K562 (cell line): ENCODE results near the gene ZDHHC5. TPM values are rescaled to one million over a fixed set of nuclear protein-coding genes. Genes with fewer than 3 reads are reported as not detected.
A peak's percentile ranks its signal among the peaks of the same experiment; 100 is the strongest.

ENCODE experiments used
- CEBPB ChIP-seq: fragments of 450-650 bp; IDR thresholded peaks from 2 replicates; pipeline ENCODE4 v1.6.1; 2016; ENCODE audit warnings: missing genetic modification characterization, missing compliant biosample characterization
- HMGN3 ChIP-seq: IDR thresholded peaks from 2 replicates; pipeline ENCODE4 v1.6.1; 2011; ENCODE audit warnings: borderline replicate concordance, low read depth, mild to moderate bottlenecking, mixed read lengths, low read length; ENCODE audit not compliant: insufficient read length; ENCODE audit errors: extremely low read depth
- JUND ChIP-seq, 2 experiments: IDR thresholded peaks; 2 replicates in 1 of 2; 3 replicates in 1 of 2; pipeline ENCODE4 v1.6.1; 2011; ENCODE audit warnings: borderline replicate concordance in 2 of 2, low read depth in 2 of 2, low read length in 2 of 2, improper control_type of control experiment in 1 of 2, missing biosample characterization in 1 of 2, missing genetic modification characterization in 1 of 2, missing genetic modification reagents in 1 of 2
- LCOR ChIP-seq: sonication (generic); formaldehyde crosslinking; IDR thresholded peaks from 2 replicates; pipeline ENCODE4 v1.8.0; 2022; ENCODE audit warnings: mild to moderate bottlenecking, missing genetic modification reagents
- MCM5 ChIP-seq: fragments of 450-650 bp; IDR thresholded peaks from 2 replicates; pipeline ENCODE4 v1.6.1; 2016; ENCODE audit warnings: low read depth
- NCOA4 ChIP-seq: fragments of 450-650 bp; IDR thresholded peaks from 2 replicates; pipeline ENCODE4 v1.6.1; 2018; ENCODE audit warnings: mild to moderate bottlenecking; ENCODE audit not compliant: partially characterized antibody
- ZBTB11 ChIP-seq, 3 experiments: fragments of 200-800 bp in 1 of 3; fragments of 250-450 bp in 1 of 3; fragments of 450-650 bp in 1 of 3; sonication (Bioruptor Pico) in 1 of 3; sonication (Bioruptor generic) in 1 of 3; formaldehyde crosslinking in 1 of 3; IDR thresholded peaks; 2 replicates each; pipeline versions ENCODE4 v1.6.1 to v1.8.0; 2016 to 2022; ENCODE audit warnings: mild to moderate bottlenecking in 2 of 3, missing genetic modification characterization in 2 of 3, missing compliant biosample characterization in 1 of 3, moderate library complexity in 1 of 3
- ZEB2 ChIP-seq: fragments of 450-650 bp; IDR thresholded peaks from 2 replicates; pipeline ENCODE4 v1.6.1; 2016
- ZNF512 ChIP-seq: IDR thresholded peaks from 2 replicates; pipeline ENCODE4 v1.6.1; 2016; ENCODE audit warnings: missing genetic modification characterization, missing compliant biosample characterization
- ZNF592 ChIP-seq: fragments of 450-650 bp; IDR thresholded peaks from 2 replicates; pipeline ENCODE4 v1.6.1; 2017; ENCODE audit warnings: antibody characterized with exemption, mild to moderate bottlenecking
- polyA plus RNA-seq, 8 experiments: library from polyadenylated mRNA; depleted of rRNA in 4 of 8; stranded (reverse) in 5 of 8; unstranded in 3 of 8; fragments of >200 nt; fragmentation: Nextera tagmentation in 2 of 8; fragmentation: Illumina TruSeq in 1 of 8; extraction: Ambion mirVana in 2 of 8; extraction: Trizol in 1 of 8; gene quantifications; 2 replicates each; pipeline versions ENCODE4 v1.2.1 to v1.2.3, GENCODE V29; 2011 to 2014; ENCODE audit warnings: inconsistent platforms in 1 of 8, missing spikeins in 1 of 8
- total RNA-seq, 7 experiments: library from RNA; depleted of rRNA in 6 of 7; stranded (reverse); fragments of >200 nt in 6 of 7; fragmentation: Illumina TruSeq in 2 of 7; extraction: Trizol in 2 of 7; gene quantifications; 2 replicates each; pipeline versions ENCODE4 v1.2.1 to v1.2.3, GENCODE V29; 2011 to 2021; ENCODE audit warnings: low replicate concordance in 1 of 7
- TF ChIP-seq, protein P1 (sequence below): sonication (generic); formaldehyde crosslinking; IDR thresholded peaks from 2 replicates; pipeline ENCODE4 v1.8.1; 2023; ENCODE audit warnings: mild to moderate bottlenecking, missing genetic modification reagents, moderate library complexity
- TF ChIP-seq, protein P2 (sequence below): conservative IDR thresholded peaks from 2 replicates; pipeline ENCODE4 v1.6.1; 2011; ENCODE audit warnings: low read depth, mild to moderate bottlenecking, low read length; ENCODE audit not compliant: control insufficient read depth

Gene ZDHHC5
- total and polyA plus RNA-seq, 9 of the 15 experiments (the other 6 are each of a cell fraction or from before 2014, with no cell fraction given), result 3.8 to 64.2 (median 35.9) TPM

DNA sequence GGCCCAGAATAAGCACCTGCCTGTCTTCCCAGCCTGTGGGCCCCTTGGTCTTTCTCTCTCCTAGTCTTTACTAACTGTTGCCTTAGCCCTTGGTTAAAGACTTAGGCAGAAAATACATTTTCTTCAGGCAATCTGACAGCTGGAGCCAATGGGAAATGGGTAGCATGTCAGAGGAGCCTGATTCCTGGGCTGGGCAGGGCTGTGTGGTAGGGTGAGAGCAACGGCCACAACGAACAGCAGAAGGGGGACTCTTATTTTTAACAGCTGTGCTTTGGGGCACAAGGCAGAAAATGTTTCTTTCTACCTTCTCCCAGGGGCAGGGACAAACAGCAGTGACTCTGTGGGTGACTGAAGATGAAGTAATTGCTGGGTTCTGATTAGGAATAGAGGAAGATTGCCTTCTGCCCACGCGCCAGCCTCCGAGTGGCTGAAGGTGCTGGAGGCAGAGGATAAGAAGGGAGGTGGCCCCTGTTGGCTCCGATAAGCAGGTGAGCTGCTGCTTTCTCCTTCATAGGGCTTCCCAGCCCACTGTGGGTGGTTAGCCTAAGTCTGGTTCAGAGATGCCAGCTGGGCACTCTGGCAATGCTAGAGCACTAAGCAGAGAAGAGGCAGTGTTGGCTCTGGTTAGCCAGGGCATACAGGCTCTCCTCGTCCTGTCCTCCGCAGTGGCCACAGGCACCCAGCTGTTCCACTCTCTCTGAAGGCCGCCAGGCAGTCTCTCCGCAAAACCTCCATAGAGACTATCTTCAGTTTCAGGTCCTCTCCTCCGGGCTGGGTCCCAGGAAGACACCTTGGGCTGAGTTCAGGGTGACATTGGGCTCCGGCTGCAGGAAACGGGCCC is 19.7 kb upstream of the ZDHHC5 start (continued):
- TF ChIP-seq, protein P1, sequence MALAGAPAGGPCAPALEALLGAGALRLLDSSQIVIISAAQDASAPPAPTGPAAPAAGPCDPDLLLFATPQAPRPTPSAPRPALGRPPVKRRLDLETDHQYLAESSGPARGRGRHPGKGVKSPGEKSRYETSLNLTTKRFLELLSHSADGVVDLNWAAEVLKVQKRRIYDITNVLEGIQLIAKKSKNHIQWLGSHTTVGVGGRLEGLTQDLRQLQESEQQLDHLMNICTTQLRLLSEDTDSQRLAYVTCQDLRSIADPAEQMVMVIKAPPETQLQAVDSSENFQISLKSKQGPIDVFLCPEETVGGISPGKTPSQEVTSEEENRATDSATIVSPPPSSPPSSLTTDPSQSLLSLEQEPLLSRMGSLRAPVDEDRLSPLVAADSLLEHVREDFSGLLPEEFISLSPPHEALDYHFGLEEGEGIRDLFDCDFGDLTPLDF, result 0 out of 2 replicates have a peak, but pooled peaks have one; percentile 17
- TF ChIP-seq, protein P2, sequence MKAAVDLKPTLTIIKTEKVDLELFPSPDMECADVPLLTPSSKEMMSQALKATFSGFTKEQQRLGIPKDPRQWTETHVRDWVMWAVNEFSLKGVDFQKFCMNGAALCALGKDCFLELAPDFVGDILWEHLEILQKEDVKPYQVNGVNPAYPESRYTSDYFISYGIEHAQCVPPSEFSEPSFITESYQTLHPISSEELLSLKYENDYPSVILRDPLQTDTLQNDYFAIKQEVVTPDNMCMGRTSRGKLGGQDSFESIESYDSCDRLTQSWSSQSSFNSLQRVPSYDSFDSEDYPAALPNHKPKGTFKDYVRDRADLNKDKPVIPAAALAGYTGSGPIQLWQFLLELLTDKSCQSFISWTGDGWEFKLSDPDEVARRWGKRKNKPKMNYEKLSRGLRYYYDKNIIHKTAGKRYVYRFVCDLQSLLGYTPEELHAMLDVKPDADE, result peak; percentile 78; the same call in 1 of the 2 replicates
- peak; percentile 86 for TF ChIP-seq JUND (IDR thresholded peaks at IDR 0.05; ENCODE audit: borderline replicate concordance, low read depth, low read length)
- peak; percentile 56; the same call in 2 of the 3 replicates for TF ChIP-seq JUND (tag; IDR thresholded peaks at IDR 0.05; ENCODE audit: borderline replicate concordance, low read depth, low read length)
- TF ChIP-seq CEBPB (tag), result no peak
- TF ChIP-seq ZBTB11 (CRISPR knock-in tag; IDR thresholded peaks at IDR 0.05), result peak in 1 of 3 experiments; percentile 76; a peak in 2 of 6 replicates
- TF ChIP-seq HMGN3, result peak; percentile 73
- no peak for TF ChIP-seq ZNF512
- no peak for TF ChIP-seq LCOR (CRISPR knock-in tag)
- TF ChIP-seq ZNF592, result no peak
- TF ChIP-seq MCM5, result no peak
- TF ChIP-seq NCOA4, result peak; percentile 42
- TF ChIP-seq ZEB2, result peak; percentile 69; the same call in 1 of the 2 replicates
